HG02981 (cell line): ENCODE measurements around the gene UBE2V1.
"Not testable (repeated sequence)": the region's sequence is repeated elsewhere in the genome, so short reads cannot be mapped to it uniquely, and the experiment has no call there.

Source experiments
- ATAC-seq: cut with Tn5 transposase; IDR thresholded peaks from one replicate; pipeline ENCODE4 v1.9.1; 2021; ENCODE audit warnings: mild to moderate bottlenecking, moderate library complexity; ENCODE audit not compliant: unreplicated experiment

UBE2V1 gene

GRCh38 chr20:50066161-50066834, 46.7 kb downstream of the UBE2V1 start:
- no peak for ATAC-seq

- no peak for ATAC-seq
Measured at GRCh38 chr20:50065325-50065615, 47.7 kb downstream of the UBE2V1 start.

- not testable (repeated sequence) for ATAC-seq
Measured at GRCh38 chr20:50063763-50064162, 49.2 kb downstream of the UBE2V1 start.

GRCh38 chr20:50062006-50062838, 50.7 kb downstream of the UBE2V1 start:
- no peak for ATAC-seq

- no peak for ATAC-seq
Measured at GRCh38 chr20:50061151-50062005, 51.6 kb downstream of the UBE2V1 start.

GRCh38 chr20:50058662-50059402, 54.1 kb downstream of the UBE2V1 start:
- ATAC-seq: no peak

- no peak for ATAC-seq
Measured at GRCh38 chr20:50057714-50058053, 55.3 kb downstream of the UBE2V1 start.

- no peak for ATAC-seq
Measured at GRCh38 chr20:50056951-50057713, 55.8 kb downstream of the UBE2V1 start.

GRCh38 chr20:50056408-50056926, 56.5 kb downstream of the UBE2V1 start:
- no peak for ATAC-seq

- ATAC-seq: no peak
Measured at GRCh38 chr20:50055524-50056083, 57.3 kb downstream of the UBE2V1 start.

GRCh38 chr20:50054626-50055511, 58.1 kb downstream of the UBE2V1 start:
- no peak for ATAC-seq

- ATAC-seq: no peak
Measured at GRCh38 chr20:50054231-50054547, 58.8 kb downstream of the UBE2V1 start.

GRCh38 chr20:50053362-50054230, 59.4 kb downstream of the UBE2V1 start:
- no peak for ATAC-seq

GRCh38 chr20:50052550-50053361, 60.2 kb downstream of the UBE2V1 start:
- no peak for ATAC-seq

GRCh38 chr20:50050660-50051308, 62.2 kb downstream of the UBE2V1 start:
- no peak for ATAC-seq

- no peak for ATAC-seq
Measured at GRCh38 chr20:50050214-50050613, 62.7 kb downstream of the UBE2V1 start.
